Uterus (tissue), 2 donors: Measurements from ENCODE around the gene PARD3.

Experiments
- POLR2A ChIP-seq, 2 donors: fragments of 450-650 bp; IDR thresholded peaks; one replicate each; pipeline ENCODE4 v1.6.1; 2016; ENCODE audit warnings: antibody characterized with exemption in 2 of 2, mild to moderate bottlenecking in 1 of 2, moderate library complexity in 1 of 2
- TF ChIP-seq, protein P1 (sequence below), 4 experiments: fragments of 200-600 bp in 2 of 4; fragments of 450-650 bp in 2 of 4; sonication (generic) in 2 of 4; IDR thresholded peaks; one replicate each; pipeline ENCODE4 v1.5.1; 2016 to 2019; ENCODE audit warnings: antibody characterized with exemption in 4 of 4, mild to moderate bottlenecking in 2 of 4, moderate library complexity in 1 of 4

DNA sequence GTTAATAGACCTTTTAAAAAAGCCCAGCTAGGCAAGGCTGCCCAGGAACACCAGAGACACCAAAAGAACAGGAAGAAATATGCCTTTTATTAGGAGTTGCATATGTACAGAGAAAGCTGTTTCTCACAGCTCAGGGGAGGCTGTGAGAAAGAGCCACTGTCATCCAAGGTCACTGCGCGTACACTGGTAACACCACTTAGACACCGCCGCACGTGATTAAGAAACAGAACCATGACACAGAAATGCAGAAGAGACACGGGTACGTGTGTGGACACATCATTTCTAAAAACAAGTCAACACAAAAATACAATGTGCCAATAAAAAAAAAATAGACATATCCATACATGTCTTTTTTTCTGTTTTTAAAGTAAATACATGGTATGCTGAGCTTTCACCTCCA lies 705.6 kb downstream of the PARD3 start:
- TF ChIP-seq, protein P1, sequence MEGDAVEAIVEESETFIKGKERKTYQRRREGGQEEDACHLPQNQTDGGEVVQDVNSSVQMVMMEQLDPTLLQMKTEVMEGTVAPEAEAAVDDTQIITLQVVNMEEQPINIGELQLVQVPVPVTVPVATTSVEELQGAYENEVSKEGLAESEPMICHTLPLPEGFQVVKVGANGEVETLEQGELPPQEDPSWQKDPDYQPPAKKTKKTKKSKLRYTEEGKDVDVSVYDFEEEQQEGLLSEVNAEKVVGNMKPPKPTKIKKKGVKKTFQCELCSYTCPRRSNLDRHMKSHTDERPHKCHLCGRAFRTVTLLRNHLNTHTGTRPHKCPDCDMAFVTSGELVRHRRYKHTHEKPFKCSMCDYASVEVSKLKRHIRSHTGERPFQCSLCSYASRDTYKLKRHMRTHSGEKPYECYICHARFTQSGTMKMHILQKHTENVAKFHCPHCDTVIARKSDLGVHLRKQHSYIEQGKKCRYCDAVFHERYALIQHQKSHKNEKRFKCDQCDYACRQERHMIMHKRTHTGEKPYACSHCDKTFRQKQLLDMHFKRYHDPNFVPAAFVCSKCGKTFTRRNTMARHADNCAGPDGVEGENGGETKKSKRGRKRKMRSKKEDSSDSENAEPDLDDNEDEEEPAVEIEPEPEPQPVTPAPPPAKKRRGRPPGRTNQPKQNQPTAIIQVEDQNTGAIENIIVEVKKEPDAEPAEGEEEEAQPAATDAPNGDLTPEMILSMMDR (IDR thresholded peaks at IDR 0.05) = no peak
- no peak for TF ChIP-seq POLR2A (IDR thresholded peaks at IDR 0.05)
